HG03354 (cell line): ENCODE results near the gene VPS13D.
"Not testable (repeated sequence)": the region's sequence is repeated elsewhere in the genome, so short reads cannot be mapped to it uniquely, and the experiment has no call there.

Experiments
- ATAC-seq: cut with Tn5 transposase; IDR thresholded peaks from one replicate; pipeline ENCODE4 v1.9.1; 2021; ENCODE audit warnings: mild to moderate bottlenecking; ENCODE audit not compliant: unreplicated experiment, poor library complexity, severe bottlenecking

The VPS13D gene

DNA sequence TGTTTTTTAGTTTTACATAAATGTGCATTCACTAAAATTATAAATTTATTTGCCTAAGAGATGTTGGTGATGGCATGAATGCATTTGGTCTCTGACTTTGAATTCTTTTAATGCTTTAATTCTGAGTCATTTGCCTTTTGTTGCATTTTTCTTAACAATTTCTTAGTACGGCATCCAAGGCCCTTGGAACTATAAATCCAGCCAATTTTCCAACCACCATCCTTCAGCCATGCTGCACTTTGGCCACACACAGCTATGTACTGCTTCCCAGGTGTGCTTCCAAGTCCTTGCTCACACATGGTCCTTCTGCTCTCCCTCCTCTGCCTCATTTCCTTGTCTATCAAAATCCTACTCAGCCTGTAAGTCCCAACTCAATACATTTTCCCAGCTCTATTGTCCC, 227.1 kb downstream of the VPS13D start:
- no peak for ATAC-seq

DNA sequence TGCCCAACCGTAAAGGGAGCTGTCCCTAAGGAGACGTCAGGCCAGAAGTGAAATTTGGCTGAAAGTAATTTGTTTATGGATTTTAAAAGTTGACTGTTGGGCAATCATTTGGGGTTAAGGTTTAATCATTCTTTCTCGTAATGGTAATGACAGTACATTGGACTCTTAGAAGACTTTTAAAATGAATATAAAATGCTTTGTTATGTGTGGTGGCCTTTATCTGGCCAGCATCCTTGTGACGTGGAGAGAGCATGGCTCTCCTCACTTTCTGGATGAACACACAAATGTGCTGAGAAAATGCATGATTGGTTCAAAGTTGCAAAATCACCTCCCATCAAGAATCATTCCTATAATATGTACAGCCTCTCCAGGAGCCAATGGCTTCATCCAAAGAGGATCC, 227.9 kb downstream of the VPS13D start:
- no peak for ATAC-seq

DNA sequence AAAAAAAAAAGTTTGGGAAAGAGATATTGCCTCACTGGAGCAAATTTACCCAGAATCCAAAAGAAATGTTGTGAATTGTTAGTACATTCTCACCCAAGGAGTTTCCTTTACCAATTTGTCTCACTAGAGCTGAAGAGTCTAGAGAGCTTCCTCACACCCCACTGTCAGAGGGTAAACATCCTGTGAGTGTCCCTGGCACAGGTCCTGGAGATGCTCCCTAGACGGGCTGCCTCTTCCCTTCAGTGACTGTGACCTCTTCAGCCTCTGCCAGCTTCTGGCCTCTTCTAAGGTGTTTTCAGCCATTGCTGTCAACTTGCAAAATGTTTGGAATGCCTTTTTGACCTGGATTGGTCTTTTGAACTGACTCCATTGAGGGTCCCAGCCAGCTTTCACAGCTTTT, 228.7 kb downstream of the VPS13D start:
- ATAC-seq, result no peak

DNA sequence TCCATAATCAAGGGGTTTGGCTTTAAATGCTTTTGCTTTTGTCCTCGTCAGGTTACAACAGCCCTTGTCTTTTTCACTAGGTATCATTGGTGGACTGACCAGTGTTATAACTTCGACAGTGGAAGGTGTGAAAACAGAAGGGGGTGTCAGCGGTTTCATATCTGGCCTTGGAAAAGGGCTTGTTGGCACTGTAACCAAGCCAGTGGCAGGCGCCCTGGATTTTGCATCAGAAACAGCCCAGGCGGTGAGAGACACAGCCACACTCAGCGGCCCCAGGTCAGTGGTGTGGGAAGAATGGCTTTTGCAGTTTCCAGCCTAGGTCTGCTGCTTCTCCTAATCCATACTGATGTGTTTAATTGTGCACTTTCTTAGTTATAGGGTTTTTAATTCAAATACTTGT, 230.3 kb downstream of the VPS13D start:
- no peak for ATAC-seq

DNA sequence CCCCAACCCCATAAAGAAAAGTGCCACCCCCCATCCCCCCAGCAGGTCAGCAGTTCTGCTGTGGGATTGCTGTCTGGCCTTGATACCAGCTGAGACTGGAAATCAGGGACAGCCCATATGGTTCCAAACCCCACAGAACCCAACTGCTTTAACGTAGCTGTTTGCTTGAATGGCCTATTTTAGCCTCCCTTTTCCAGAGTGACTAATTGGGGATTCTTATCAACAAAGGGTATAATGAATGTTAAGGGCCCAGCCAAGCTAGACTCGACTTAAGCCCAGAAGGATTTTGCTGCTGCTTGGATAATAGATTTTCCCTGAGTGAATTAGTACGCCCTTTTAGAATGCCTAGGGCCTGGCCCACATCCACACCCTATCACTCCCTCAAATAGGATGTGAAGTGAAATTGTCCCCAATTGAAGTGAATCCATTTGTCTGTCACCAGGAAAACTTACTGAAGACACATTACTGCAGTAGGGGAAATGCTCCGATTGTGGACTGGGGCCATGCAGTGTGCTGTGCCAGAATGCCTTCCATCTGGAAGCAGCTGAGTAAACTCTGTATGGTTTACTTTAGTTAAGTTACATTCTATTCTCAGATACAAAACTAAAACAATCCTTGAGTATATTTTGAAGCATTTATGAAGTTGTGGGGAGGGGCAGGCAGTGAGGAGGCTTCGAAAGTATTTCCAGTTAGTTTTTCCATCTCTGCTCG, 231.2 kb downstream of the VPS13D start:
- ATAC-seq, result no peak

DNA sequence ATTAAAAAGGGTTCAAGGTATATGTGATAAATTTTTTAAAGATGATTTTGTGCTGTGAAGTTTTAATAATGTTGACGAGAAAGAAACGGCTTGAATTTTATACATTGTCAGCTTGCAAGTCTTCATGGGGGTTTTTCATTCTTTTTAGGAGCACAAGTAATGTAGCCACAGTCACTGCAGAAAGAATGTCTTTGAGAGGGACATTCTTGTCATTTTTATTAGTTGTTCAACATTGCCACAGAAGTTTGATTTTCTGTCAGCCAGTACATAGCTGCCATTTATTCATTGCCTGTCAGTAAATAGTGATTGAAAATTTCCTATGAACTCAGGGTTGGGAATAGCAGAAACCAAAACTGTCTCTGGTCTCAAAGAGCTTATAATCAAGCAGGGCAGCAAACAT, 231.9 kb downstream of the VPS13D start:
- ATAC-seq, result no peak

DNA sequence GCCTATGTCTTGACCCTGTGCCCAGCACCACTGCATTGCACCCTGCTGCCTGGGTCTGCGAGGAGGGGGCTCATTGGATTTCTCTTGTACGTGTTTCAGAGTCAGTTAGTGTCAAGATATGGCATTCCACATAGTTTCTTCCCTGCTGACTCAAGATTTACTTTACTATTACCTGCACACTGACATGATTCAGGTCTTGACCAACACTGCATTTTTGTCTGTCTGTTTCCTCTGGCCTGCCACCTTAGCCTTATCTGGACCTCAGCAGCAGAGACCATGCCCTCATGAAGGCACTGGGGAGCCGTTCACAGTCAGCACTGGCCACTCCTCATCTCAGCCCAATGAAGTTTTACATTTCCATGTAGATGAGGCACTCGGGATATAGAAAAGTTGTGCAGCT, 232.8 kb downstream of the VPS13D start:
- no peak for ATAC-seq

DNA sequence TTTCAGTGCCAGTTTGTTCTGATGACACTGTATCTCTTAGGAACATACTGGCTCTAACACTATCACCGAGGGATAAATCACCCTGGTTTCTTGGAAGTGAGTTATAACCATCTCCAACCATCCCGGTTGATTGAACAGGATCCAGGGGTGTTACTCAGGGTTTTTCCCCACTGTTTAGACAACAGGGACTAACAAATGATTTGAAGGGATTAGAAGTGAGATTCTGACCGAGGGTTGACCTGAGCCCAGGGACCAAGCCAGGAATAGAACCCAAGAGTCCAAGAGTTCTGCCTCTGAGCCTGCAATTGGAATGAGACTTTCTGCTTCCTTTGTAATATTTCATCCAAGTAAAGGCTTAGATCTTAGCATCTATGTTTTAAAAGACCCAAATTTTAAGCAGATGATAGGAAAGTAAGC, 234.2 kb downstream of the VPS13D start:
- no peak for ATAC-seq

DNA sequence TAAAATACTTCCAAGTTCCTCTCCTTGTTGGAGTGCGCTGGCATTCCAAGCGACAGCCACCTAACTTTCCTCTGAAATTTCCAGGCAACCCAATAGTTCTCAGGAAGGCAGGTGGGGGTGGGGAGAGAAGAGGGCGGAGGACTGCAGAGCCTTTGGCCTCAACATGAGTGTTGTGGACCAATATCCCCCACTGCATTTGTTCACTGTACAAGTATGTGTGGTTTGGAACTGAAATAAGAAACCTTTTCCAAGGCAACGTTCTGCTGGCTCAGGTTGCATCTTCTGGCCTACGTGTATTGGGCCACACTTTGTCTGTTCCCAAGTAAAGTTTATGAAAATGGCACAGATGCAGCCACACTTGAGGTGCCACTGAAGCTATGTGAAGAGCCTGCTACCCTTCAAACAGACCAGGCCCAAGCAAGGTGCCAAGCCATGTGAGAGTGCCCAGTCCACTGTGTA, 234.8 kb downstream of the VPS13D start:
- no peak for ATAC-seq

DNA sequence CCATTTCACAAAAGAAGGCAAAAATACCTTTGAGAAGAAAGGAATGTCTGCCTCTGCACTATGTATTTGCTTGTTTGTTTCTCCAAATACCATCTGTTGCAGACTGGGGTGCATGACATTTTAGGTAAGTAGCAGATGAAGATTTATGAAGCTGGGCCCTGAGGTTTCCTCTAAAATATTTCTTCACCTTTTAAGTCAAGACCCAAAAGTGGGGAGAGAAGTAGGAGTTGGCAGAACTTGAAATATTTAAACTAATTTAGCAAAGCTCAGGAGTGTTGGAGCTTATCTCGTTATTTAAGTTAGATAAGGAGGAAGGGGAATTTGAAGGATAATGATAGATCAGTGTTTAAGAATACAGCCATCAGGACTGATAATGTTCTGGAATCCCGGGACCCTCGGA, 235.3 kb downstream of the VPS13D start:
- ATAC-seq, result no peak

DNA sequence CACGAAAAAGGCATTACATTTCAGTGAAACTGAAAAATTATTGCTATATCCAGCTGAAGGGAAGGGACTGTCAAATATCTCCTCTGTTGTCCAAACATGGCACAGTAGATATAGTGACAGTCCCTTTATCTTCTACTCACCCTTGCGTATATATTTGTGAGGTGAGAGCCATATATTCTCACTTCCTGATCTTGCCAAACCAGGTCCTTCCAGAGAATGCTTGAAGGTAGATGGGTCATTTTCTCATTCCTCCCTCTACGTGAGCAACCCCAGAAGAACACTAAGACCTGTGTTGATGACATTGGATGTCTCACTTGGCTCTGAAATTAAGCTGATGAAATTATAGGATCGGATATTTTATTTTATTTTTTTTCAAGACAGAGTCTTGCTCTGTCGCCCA, 237.0 kb downstream of the VPS13D start:
- no peak for ATAC-seq

DNA sequence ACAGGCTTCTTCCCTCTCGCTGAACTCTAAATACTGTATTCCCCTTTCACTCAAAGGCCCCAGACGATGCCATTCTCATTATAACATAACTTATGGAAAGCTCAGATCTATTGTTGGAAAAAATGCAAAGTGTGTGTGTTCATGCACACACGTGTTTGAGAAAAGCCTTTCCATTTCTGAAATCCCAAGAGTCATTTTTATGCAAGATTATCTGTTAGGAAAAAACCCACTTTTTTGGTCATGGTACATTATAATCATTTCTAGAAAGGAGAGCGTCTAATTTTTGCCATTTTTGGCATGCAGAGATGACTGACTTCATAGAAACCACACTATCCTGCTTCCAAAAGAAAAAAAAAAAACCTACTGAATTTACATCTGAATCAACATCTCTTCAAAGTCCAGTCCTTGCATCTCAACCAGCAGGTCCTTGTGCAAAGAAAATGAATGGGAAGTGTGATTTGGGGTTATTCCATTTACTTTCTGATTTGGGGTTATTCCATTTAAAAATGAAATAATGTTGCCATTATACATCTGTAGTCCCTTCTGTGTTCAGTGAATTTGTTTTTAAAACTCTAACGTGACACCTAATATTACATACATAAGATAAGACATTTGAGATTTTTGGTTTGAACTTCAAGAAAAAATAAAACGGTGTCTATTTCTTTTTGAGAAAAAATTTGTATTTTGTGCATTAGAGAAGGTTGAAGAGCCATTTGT, 237.9 kb downstream of the VPS13D start:
- ATAC-seq, result no peak

DNA sequence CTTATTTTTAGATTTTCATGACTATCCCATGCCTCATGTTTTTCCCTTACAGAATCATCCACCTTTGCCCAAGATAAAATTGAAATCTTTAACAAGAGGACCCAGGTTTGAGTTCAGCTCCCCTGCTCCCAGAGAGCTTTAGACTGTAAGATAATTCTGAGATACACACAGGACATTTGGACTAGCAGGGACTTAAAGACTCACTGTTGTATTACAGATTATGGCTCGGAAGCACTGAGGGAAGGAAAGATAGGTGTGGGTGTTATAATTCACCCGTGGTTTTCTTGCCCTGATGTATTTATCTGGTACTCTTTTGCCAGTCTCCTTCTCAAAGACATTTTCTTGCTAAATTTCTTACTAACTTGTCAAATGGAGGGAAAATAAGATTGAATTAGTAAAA, 238.5 kb downstream of the VPS13D start:
- no peak for ATAC-seq

DNA sequence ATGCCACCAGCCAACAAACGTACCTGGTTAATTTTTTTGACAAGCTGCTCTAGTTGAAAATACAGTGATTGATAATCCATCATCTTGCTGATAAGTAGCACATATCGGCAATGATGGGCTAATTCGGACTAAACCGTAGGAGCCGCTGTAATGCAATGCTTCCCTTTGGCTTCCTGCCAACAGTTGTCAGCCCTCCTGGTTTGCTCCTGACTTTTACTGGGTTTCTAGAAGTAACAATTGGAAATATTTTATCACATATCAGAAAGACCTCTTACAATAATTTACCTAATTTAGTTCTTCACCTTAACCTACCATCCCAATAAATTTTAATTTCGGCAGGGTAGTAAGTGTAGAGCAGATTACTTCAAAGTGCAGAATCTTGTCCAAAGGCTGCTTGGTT, 239.7 kb downstream of the VPS13D start:
- ATAC-seq, result no peak

DNA sequence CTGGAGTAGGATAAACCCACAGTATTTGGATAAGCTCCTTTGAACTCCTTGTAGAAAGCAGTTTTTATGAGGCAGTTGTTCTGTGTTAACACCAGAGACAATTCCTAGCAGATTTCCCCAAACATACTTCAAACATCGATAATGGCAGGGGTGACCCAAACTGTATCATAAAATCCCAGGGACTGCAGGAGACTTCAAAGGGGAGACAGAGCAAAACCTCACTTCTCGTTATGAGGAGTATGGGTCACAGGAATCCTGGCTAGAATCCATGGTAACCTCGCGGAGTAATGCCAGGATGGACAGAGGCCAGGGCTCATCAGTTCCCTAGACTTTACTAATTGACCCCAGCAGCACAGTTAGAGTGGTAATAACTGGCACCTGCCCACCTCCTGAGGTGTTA, 240.2 kb downstream of the VPS13D start:
- no peak for ATAC-seq

DNA sequence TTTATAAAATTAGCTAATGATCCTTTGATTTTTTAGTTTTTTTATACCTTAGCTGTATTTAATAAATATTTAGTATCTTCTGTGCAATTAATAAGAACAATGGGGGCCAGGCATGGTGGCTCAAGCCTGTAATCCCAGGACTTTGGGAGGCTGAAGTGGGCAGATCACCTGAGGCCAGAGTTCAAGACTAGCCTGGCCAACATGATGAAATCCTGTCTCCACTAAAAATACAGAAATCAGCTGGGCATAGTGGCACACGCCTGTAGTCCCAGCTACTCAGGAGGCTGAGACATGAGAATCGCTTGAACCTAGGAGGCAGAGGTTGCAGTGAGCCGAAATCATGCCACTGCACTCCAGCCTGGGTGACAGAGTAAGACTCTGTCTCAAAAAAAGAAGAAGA, 241.1 kb downstream of the VPS13D start:
- not testable (repeated sequence) for ATAC-seq

DNA sequence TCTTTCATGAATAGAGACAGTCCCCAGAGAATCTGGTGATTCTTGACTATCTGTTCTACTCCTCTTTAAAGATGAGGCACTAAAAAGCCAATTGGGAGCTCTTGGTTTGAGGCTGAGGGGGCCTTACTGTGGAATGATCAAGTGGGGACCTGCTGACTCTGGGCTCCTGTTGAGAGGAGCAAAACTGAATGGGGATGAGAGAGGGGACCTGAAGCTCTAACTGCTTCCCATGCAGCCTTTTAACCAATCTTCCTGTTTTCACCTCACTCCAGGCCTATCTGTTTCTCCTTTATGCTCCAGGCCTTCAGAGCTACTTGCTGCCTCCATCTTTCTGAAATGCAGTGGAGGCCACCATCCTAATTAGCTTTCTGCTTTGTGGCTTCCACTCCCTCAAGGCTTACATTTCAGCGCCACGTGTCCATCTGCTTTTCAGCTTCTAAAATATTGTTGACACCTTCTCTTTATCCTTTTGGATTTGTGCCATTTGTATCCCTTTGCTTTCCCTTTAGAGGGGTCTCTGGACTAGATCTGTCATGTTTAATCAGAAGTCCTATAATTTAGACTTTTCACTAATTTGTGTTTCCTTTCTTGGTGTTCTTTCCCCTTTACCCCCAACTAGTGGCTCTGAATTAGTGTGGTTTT, 242.4 kb downstream of the VPS13D start:
- no peak for ATAC-seq

DNA sequence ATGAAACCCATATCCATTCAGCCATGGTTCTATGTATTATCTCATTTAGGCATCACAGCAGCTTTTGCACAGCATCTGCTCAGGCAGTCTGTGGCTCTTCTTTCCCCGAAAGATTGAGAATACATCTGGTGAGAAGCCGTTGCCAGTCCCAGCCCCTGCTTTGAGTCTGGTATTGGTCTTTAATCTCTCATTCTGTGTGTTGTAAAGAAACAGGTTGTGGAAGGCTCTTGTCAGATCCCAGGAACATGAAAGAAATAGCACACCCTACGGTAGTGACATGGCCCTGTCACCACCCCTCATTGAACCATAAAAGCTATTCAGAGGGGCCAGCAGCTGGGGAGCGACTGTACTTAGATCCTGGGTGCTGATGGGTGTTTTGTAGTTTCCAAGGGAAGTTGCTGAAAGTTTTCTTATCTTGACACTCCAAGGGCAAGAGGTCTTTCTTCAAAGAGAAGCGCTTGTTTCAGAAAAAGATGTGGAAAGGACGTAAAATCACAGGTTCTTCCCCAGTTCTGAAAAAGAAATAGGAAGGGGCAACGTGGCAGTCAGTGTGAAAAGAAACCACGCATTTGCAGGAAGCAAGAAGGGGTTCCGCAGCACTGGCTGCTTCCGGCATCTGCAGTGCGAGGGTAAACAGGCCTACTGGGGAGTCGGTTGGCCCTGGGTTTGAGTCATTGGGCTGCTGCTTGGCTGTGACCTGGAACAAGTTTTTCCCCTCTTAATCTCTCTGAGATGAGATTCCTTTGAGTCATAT, 243.1 kb downstream of the VPS13D start:
- ATAC-seq, result peak; percentile 65

DNA sequence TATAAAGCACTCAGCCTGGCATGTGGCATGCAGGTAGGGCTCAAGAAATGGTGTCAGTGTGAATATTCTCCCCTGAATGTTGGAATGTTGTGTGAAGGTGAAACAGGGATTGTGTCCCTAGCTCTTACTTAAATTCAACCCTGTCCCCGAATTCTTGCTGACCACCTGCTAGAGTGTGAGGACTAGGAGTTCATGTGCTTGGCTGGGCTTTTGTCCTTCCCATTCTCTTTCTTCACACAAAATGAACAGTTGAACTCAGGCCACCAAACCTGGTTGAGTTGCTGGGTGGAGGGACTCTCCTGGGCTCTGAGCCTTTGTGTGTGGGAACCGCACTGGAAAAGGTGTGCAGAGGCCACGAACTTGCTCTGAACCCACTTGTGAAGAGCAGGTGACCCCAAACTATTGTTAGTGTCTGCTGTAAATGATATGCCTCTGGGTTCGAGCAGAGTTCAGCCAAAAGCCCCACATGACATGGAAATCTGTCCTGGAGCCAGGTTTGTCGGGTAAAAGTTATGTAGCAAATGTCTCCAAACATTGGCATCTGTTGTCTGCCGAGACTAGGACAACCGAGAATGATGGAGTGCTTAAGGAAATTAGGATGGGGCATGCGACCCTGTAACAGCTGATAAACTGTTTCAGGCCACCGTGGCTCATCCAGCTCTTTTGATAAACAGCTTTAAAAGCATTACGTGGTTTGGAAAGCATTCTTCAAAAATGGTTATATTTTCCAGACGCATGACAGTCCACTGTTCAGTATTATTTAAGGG, 243.9 kb downstream of the VPS13D start:
- no peak for ATAC-seq

DNA sequence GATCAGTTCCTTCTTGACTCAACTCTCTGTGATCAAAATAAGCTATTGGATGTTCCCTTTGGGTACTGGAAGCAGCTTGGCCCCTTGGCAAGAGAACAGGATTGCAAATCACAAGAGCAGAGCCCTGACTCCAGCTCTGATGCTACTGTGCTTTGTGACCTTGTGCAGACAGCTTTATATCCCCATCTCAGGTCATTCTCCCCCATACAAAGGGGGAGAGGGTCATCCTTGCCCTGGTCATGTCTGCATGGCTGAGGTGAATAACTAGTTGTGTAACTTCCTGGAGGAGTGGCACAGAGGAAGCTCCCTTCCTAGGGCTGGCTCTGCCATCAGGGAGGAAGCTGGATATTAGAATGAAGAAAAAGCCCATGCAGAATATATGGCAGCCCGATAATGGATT, 245.3 kb downstream of the VPS13D start:
- ATAC-seq, result no peak
